ENCODE measurements around the gene NECAB3.

DNA sequence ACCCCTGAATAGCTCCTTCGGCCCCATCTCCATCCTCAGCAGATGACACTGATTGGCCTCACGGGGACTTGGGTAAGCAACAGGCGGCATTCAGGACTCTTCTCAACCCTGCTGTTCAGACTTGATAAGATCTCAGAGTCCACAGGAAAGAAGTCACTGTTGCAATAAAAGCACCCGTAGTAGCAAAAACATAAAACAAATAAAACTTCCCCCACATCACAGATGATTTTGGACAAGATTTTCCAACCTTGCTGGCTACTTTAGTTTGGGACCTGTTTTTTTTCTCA is 29.2 kb downstream of the NECAB3 start:
- TF ChIP-seq, protein P1, sequence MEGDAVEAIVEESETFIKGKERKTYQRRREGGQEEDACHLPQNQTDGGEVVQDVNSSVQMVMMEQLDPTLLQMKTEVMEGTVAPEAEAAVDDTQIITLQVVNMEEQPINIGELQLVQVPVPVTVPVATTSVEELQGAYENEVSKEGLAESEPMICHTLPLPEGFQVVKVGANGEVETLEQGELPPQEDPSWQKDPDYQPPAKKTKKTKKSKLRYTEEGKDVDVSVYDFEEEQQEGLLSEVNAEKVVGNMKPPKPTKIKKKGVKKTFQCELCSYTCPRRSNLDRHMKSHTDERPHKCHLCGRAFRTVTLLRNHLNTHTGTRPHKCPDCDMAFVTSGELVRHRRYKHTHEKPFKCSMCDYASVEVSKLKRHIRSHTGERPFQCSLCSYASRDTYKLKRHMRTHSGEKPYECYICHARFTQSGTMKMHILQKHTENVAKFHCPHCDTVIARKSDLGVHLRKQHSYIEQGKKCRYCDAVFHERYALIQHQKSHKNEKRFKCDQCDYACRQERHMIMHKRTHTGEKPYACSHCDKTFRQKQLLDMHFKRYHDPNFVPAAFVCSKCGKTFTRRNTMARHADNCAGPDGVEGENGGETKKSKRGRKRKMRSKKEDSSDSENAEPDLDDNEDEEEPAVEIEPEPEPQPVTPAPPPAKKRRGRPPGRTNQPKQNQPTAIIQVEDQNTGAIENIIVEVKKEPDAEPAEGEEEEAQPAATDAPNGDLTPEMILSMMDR (IDR thresholded peaks at IDR 0.05; ENCODE audit: low read length), result no peak
- TF ChIP-seq EZH2 (IDR thresholded peaks at IDR 0.05; ENCODE audit: borderline replicate concordance, low read length), result no peak
